Astrocyte (in vitro differentiated cells and primary cell): ENCODE results near the gene DNAJC8. TPM values are rescaled to one million over a fixed set of nuclear protein-coding genes. Genes with fewer than 3 reads are reported as not detected.

Source experiments
- DNase-seq: peaks from one replicate; pipeline ENCODE4 v3.0.0-alpha.2; 2010; ENCODE audit warnings: low read depth
- FAIRE-seq: peaks from 2 replicates; lab custom pipeline; 2011; peaks lifted over from hg19 to GRCh38; lab: Jason Lieb, UNC
- H2AFZ ChIP-seq: 2 replicates; pipeline ENCODE4 v1.6.0; 2012; ENCODE audit warnings: low read depth, low read length, inconsistent platforms
- H3K27ac ChIP-seq: 2 replicates; pipeline ENCODE4 v1.5.1; 2011; ENCODE audit warnings: low read depth, low read length, inconsistent platforms
- H3K27me3 ChIP-seq: 2 replicates; pipeline ENCODE4 v1.6.0; 2011; ENCODE audit warnings: low read length, inconsistent platforms; ENCODE audit not compliant: insufficient read depth
- H3K36me3 ChIP-seq: 2 replicates; pipeline ENCODE4 v1.5.1; 2011; ENCODE audit warnings: low read length, inconsistent platforms; ENCODE audit not compliant: insufficient read depth
- H3K4me1 ChIP-seq: 2 replicates; pipeline ENCODE4 v1.5.1; 2011; ENCODE audit warnings: low read length, inconsistent platforms; ENCODE audit not compliant: insufficient read depth
- H3K4me2 ChIP-seq: 2 replicates; pipeline ENCODE4 v1.6.0; 2012; ENCODE audit warnings: low read length, inconsistent platforms
- H3K4me3 ChIP-seq: 2 replicates; pipeline ENCODE4 v1.5.1; 2011; ENCODE audit warnings: low read depth, mild to moderate bottlenecking, low read length, inconsistent platforms; ENCODE audit not compliant: insufficient read depth
- H3K79me2 ChIP-seq: 2 replicates; pipeline ENCODE4 v1.6.0; 2012; ENCODE audit warnings: mild to moderate bottlenecking, low read length, inconsistent platforms; ENCODE audit not compliant: insufficient read depth
- H3K9ac ChIP-seq: 2 replicates; pipeline ENCODE4 v1.6.0; 2012; ENCODE audit warnings: mild to moderate bottlenecking, low read length, inconsistent platforms
- H3K9me3 ChIP-seq: 2 replicates; pipeline ENCODE4 v1.5.1; 2012; ENCODE audit warnings: low read depth, mild to moderate bottlenecking, low read length, inconsistent platforms; ENCODE audit not compliant: insufficient read depth
- H4K20me1 ChIP-seq: 2 replicates; pipeline ENCODE4 v1.6.0; 2012; ENCODE audit warnings: low read length, inconsistent platforms; ENCODE audit not compliant: insufficient read depth
- H3K27ac Mint-ChIP-seq: one replicate; pipeline ENCODE4 v1.8.0; 2021; ENCODE audit warnings: mild to moderate bottlenecking, mixed read lengths; ENCODE audit not compliant: unreplicated experiment
- H3K27me3 Mint-ChIP-seq: one replicate; pipeline ENCODE4 v1.8.0; 2021; ENCODE audit warnings: low read depth, mixed read lengths; ENCODE audit not compliant: unreplicated experiment
- H3K36me3 Mint-ChIP-seq: one replicate; pipeline ENCODE4 v1.8.0; 2021; ENCODE audit warnings: low read depth, mixed read lengths; ENCODE audit not compliant: unreplicated experiment
- H3K4me1 Mint-ChIP-seq: one replicate; pipeline ENCODE4 v1.8.0; 2021; ENCODE audit warnings: low read depth, mixed read lengths; ENCODE audit not compliant: unreplicated experiment
- H3K4me3 Mint-ChIP-seq: one replicate; pipeline ENCODE4 v1.8.0; 2021; ENCODE audit warnings: mild to moderate bottlenecking, moderate library complexity, mixed read lengths; ENCODE audit not compliant: unreplicated experiment
- H3K9me3 Mint-ChIP-seq: one replicate; pipeline ENCODE4 v1.8.0; 2021; ENCODE audit warnings: mild to moderate bottlenecking, mixed read lengths; ENCODE audit not compliant: unreplicated experiment
- CTCF ChIP-seq: IDR thresholded peaks from 2 replicates; pipeline ENCODE4 v1.5.1; 2011; ENCODE audit warnings: low read depth, mild to moderate bottlenecking, inconsistent platforms, low read length, moderate library complexity; ENCODE audit not compliant: insufficient read depth
- EZH2 ChIP-seq: IDR thresholded peaks from 2 replicates; pipeline ENCODE4 v1.6.1; 2012; ENCODE audit warnings: mild to moderate bottlenecking, low read length, inconsistent platforms; ENCODE audit not compliant: insufficient read depth
- total RNA-seq: library from RNA; stranded (reverse); gene quantifications from 2 replicates; pipeline ENCODE4 v1.2.1, GENCODE V29; 2021

DNAJC8 gene
- total RNA-seq, 1 donor from 2014 or later: 91.3 TPM

GRCh38 chr1:28269529-28269928 lies 36.7 kb upstream of the DNAJC8 start:
- no peak overlapping the region for H3K9ac ChIP-seq

GRCh38 chr1:28267633-28268032 lies 34.8 kb upstream of the DNAJC8 start:
- Mint-ChIP-seq H3K27ac (peak overlapping the region; percentile 3), H3K4me3 (peak overlapping the region; percentile 13), H3K4me1 (peaks cover 35% of the 10 kb centered on the region), H3K27me3 (no peaks in the 10 kb centered on the region), H3K9me3 (no peaks in the 10 kb centered on the region), H3K36me3 (peaks cover 12% of the 10 kb centered on the region)
- no peak overlapping the region for H3K4me2 ChIP-seq
- no peaks in the 10 kb centered on the region for H3K4me1 ChIP-seq
- DNase-seq (no peak), FAIRE-seq (no peak)
- H3K9me3 ChIP-seq: no peaks in the 10 kb centered on the region
- no peaks in the 10 kb centered on the region for H3K27me3 ChIP-seq
- no peak overlapping the region for H3K4me3 ChIP-seq
- no peak overlapping the region for H3K9ac ChIP-seq
- peaks cover 69% of the 10 kb centered on the region for H3K79me2 ChIP-seq
- H4K20me1 ChIP-seq: peaks cover 92% of the 10 kb centered on the region
- H2AFZ ChIP-seq: no peak overlapping the region
- no peak for TF ChIP-seq CTCF
- no peak for TF ChIP-seq EZH2
- peaks cover under 1% of the 10 kb centered on the region for H3K36me3 ChIP-seq
- H3K27ac ChIP-seq: no peak overlapping the region

More at GRCh38 chr1:28269529-28269928, 36.7 kb upstream of the DNAJC8 start:
- H2AFZ ChIP-seq: no peak overlapping the region
- H3K27ac ChIP-seq: no peak overlapping the region
- no peaks in the 10 kb centered on the region for H3K4me1 ChIP-seq
- peaks cover 50% of the 10 kb centered on the region for H3K79me2 ChIP-seq
- DNase-seq (no peak), FAIRE-seq (no peak)
- Mint-ChIP-seq H3K4me3 (no peak overlapping the region), H3K27me3 (no peaks in the 10 kb centered on the region), H3K4me1 (peaks cover 35% of the 10 kb centered on the region), H3K36me3 (peaks cover 12% of the 10 kb centered on the region), H3K9me3 (no peaks in the 10 kb centered on the region), H3K27ac (no peak overlapping the region)
- H4K20me1 ChIP-seq: peaks cover 92% of the 10 kb centered on the region
- H3K9me3 ChIP-seq: no peaks in the 10 kb centered on the region
- no peak overlapping the region for H3K4me2 ChIP-seq
- H3K4me3 ChIP-seq: no peak overlapping the region
- H3K27me3 ChIP-seq: no peaks in the 10 kb centered on the region
- H3K36me3 ChIP-seq: peaks cover 12% of the 10 kb centered on the region
- no peak for TF ChIP-seq EZH2
- no peak for TF ChIP-seq CTCF

GRCh38 chr1:28266920-28267322 lies 34.1 kb upstream of the DNAJC8 start:
- no peaks in the 10 kb centered on the region for H3K4me1 ChIP-seq
- H3K4me3 ChIP-seq: no peak overlapping the region
- H3K27me3 ChIP-seq: no peaks in the 10 kb centered on the region
- no peak overlapping the region for H3K27ac ChIP-seq
- no peak overlapping the region for H3K9ac ChIP-seq
- Mint-ChIP-seq H3K27me3 (no peaks in the 10 kb centered on the region), H3K4me1 (peaks cover 38% of the 10 kb centered on the region), H3K36me3 (peaks cover 15% of the 10 kb centered on the region), H3K9me3 (no peaks in the 10 kb centered on the region), H3K4me3 (no peak overlapping the region), H3K27ac (no peak overlapping the region)
- no peaks in the 10 kb centered on the region for H3K9me3 ChIP-seq
- FAIRE-seq: no peak
- peaks cover 76% of the 10 kb centered on the region for H3K79me2 ChIP-seq
- peaks cover 92% of the 10 kb centered on the region for H4K20me1 ChIP-seq
- no peak for DNase-seq
- no peaks in the 10 kb centered on the region for H3K36me3 ChIP-seq
- TF ChIP-seq CTCF (no peak), EZH2 (no peak)
- H2AFZ ChIP-seq: no peak overlapping the region
- no peak overlapping the region for H3K4me2 ChIP-seq
